ENCODE measurements around the gene ACKR2.

The ACKR2 gene

GRCh38 chr3:42829083-42829627, 19.9 kb downstream of the ACKR2 start:
- DNase-seq (ENCODE audit: low read depth in 2 of 3, low spot score in 1 of 3): no peak

GRCh38 chr3:42829628-42830436, 20.6 kb downstream of the ACKR2 start:
- DNase-seq (ENCODE audit: low read depth in 2 of 3, low spot score in 1 of 3): no peak

- DNase-seq (ENCODE audit: low read depth in 2 of 3, low spot score in 1 of 3): no peak
These were observed 21.4 kb downstream of the ACKR2 start for GRCh38 chr3:42830437-42831320.

GRCh38 chr3:42831321-42831713, 22.1 kb downstream of the ACKR2 start:
- DNase-seq (ENCODE audit: low read depth in 2 of 3, low spot score in 1 of 3): peak; percentile 69 to 87 (median 72)

GRCh38 chr3:42836150-42837123, 27.2 kb downstream of the ACKR2 start:
- DNase-seq (ENCODE audit: low read depth in 2 of 3, low spot score in 1 of 3): no peak

- DNase-seq (ENCODE audit: low read depth in 2 of 3, low spot score in 1 of 3): no peak
These were observed 29.3 kb downstream of the ACKR2 start for GRCh38 chr3:42838571-42838970.

GRCh38 chr3:42839616-42840015, 30.4 kb downstream of the ACKR2 start:
- peak in 1 of 3 donors; percentile 16 for DNase-seq (ENCODE audit: low read depth in 2 of 3, low spot score in 1 of 3)

GRCh38 chr3:42841332-42841731, 32.1 kb downstream of the ACKR2 start:
- no peak for DNase-seq (ENCODE audit: low read depth in 2 of 3, low spot score in 1 of 3)

GRCh38 chr3:42843713-42844411, 34.6 kb downstream of the ACKR2 start:
- DNase-seq (ENCODE audit: low read depth in 2 of 3, low spot score in 1 of 3): no peak

- no peak for DNase-seq (ENCODE audit: low read depth in 2 of 3, low spot score in 1 of 3)
These were observed 35.1 kb downstream of the ACKR2 start for GRCh38 chr3:42844412-42844713.

- no peak for DNase-seq (ENCODE audit: low read depth in 2 of 3, low spot score in 1 of 3)
These were observed 35.6 kb downstream of the ACKR2 start for GRCh38 chr3:42844815-42845214.

DNA sequence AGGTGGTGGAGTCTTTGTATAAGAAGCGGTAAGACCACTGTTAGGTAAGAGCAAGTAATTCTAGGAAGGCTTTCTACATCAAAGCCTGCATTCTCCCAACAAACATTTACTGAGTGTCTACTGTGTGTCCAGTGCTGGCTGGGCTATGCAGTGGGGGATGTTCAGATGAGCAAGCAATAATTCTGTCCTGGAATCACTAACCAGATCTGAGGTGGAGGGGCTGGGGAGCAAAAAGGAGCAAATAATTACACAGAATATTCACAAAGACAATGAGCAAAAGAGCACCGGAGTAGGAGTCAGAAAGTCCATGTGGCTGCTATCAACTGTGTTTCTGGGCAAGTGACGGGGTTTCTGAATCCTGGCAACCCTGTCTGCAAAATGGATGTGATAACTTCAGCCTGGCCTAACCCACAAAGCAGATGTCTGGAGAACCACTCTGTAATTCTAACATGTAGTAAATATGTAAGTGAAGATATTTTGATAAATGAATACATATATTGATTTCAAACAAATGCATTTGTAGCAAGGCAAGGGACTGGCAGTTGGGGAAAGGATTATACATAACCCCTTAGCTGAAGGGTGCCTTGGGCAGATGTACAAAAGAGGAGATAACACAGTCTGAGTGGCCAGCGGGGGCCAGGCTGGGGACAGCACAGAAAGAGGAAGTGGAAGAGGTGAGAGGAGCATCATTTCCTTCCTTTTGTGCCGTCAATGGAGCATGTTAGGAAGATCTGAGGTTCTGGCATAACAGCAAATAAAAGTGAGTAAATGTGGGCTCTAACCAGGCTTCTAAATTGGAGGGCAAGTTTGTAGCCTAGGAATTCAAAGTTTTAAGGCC, 37.7 kb downstream of the ACKR2 start:
- no peak for DNase-seq (ENCODE audit: low read depth in 2 of 3, low spot score in 1 of 3)

DNA sequence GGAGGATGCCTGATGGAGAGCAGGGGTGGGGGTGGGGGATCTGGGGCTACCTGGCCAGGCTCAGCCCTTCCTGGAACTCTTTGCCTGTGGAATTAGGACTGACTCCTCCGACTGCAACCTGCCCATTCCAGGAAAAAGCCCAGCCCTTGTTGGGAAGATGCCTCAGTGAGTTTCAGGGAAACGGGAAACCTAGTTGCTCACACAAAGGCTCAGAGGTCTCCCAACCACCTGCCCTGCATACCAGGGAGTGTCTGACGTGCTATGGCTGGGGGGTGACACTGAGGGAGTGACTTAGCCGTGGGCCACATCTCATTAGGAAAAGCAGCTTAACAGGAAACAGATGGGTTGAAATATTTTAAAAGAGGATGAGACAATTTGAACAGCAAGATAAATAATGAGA, 38.5 kb downstream of the ACKR2 start:
- no peak for DNase-seq (ENCODE audit: low read depth in 2 of 3, low spot score in 1 of 3)

DNA sequence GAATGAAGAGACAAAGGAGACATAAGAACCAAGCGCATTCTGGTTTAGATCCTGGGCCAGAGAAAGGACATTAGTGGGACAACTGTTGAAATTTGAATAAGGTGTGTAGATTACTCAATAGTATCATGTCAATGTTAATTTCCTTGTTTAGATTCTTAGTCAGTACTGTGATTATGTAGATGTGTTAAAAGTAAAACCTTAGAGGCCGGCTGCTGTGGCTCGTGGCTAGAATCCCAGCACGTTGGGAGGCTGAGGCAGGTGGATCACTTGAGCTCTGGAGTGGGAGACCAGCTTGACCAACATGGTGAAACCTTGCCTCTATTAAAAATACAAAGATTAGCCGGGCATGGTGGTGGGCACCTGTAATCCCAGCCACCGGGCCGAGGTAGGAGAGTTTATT, 39.8 kb downstream of the ACKR2 start:
- DNase-seq (ENCODE audit: low read depth in 2 of 3, low spot score in 1 of 3): no peak

- no peak for DNase-seq (ENCODE audit: low read depth in 2 of 3, low spot score in 1 of 3)
These were observed 41.0 kb downstream of the ACKR2 start for GRCh38 chr3:42850263-42850662.

DNA sequence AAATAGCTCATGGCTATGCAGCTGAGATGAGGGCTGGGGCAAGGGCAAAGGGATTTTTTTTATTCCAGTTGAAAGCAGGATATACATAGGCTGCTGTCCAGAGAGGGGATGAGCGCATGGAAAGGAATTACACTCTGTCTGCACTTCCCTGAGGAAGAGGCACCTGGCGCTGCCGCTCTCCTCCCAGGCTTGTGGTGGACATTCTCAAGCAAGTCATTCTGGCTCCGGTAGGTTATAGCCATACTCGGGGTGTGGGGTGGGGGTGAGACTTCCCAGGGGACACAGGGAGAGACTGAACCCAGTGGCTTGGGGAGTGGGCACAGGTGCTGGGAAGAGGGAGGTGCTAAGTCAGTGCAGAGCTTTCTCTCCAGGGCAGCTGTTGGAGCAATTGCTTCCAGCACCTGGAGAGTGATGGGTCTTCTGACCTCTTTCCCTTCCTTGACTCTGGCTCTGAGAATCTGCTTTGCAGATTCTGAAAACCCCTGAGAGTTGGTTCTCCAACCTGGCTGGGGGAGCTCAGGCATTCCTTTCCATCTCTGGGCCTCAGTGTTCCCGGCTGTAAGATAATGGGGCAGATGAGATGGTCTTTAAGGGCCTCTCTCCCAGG, 42.1 kb downstream of the ACKR2 start:
- DNase-seq (ENCODE audit: low read depth in 2 of 3, low spot score in 1 of 3): no peak

- no peak for DNase-seq (ENCODE audit: low read depth in 2 of 3, low spot score in 1 of 3)
These were observed 43.2 kb downstream of the ACKR2 start for GRCh38 chr3:42852441-42852840.

- no peak for DNase-seq (ENCODE audit: low read depth in 2 of 3, low spot score in 1 of 3)
These were observed 43.8 kb downstream of the ACKR2 start for GRCh38 chr3:42853056-42853455.

DNA sequence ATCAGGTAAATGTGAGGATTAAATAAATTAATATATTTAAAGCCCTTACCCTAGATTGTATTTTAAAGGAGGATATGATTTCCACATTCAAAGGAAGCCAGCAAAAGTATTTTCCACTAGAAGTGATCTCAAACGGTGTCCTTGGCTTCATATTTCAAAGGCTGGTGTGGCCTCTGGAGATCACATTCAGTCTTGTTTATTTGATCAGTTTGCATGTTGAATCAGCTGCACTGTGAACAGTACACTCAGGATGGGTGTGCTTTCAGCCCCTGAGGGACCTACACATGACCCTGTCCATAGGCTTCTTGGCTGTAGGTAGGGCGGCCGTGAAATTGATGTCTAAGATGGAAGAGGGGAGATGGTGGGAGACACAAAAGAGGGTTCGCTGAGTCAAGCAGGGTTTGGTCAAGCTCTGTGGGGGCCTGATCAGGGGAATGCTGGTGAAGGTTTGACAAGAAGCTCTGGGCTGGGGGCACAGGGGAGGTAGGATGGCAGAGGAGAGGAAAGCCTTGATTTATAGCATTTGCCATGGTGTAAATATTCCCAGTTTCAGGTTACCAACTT, 44.6 kb downstream of the ACKR2 start:
- DNase-seq (ENCODE audit: low read depth in 2 of 3, low spot score in 1 of 3): no peak
